ENCODE measurements around the gene C1orf174. TPM values are rescaled to one million over a fixed set of nuclear protein-coding genes. Genes with fewer than 3 reads are reported as not detected.

The C1orf174 gene
- total and polyA plus RNA-seq, 2 of the 13 experiments (the other 11 are each of a cell fraction or from before 2014, with no cell fraction given) = 21.6 to 31.4 TPM

DNA sequence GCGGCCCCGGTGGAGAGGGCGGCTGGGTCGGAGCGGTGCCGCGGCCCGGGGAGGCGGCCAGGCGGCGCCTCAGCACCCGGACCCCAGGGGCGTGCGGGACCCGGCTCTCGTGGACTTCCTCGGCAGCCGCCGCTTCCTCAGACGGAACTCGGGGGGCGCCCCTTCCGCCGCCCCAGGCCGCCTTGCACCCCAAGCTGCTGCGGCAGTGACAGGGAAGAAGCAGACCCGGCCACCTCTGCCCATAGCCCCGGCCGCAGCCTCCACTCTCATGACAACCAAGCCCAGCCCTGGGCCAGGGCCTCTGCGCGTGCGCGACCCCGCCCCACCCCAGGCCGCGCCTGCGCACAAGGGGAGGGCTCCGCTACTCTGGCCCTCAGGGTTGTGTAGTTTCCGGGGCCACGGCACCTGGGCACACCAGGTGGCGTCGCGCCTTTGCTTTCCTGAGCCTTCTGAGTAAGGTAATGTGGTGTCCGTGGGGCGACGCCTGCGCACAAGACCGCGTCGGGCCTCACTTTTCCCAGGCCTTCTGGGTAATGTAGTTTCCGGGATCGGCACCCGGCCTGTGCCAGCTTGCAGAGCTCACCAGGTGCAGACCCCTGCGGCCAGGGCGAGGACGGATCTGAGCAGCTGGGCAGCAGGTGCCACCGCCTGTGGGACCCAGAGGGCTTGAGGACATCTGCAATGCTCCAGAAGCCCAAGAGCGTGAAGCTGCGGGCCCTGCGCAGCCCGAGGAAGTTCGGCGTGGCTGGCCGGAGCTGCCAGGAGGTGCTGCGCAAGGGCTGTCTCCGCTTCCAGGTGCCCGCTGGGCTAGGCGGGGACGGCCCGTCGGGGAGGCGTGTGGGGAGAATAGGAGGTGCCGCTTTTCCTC lies 42.9 kb downstream of the C1orf174 start, which contains the start of the genes CEP104 and DFFB (continued):
- TF ChIP-seq, protein P1, sequence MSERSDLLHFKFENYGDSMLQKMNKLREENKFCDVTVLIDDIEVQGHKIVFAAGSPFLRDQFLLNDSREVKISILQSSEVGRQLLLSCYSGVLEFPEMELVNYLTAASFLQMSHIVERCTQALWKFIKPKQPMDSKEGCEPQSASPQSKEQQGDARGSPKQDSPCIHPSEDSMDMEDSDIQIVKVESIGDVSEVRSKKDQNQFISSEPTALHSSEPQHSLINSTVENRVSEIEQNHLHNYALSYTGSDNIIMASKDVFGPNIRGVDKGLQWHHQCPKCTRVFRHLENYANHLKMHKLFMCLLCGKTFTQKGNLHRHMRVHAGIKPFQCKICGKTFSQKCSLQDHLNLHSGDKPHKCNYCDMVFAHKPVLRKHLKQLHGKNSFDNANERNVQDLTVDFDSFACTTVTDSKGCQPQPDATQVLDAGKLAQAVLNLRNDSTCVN (CRISPR knock-in tag; IDR thresholded peaks at IDR 0.05; ENCODE audit: borderline replicate concordance) = peak; percentile 66; the same call in 1 of the 2 replicates
- TF ChIP-seq ZNF12 (CRISPR knock-in tag; IDR thresholded peaks at IDR 0.05) = no peak
- TF ChIP-seq NFKBIZ (CRISPR knock-in tag; IDR thresholded peaks at IDR 0.05) = 0 out of 2 replicates have a peak, but pooled peaks have one; percentile 46
- TF ChIP-seq JUND (CRISPR knock-in tag; IDR thresholded peaks at IDR 0.05) = peak; percentile 64; the same call in 1 of the 2 replicates
- peak; percentile 82 for TF ChIP-seq KDM2A (CRISPR knock-in tag; IDR thresholded peaks at IDR 0.05; ENCODE audit: borderline replicate concordance, low read depth)
- TF ChIP-seq ZNF615 (CRISPR knock-in tag; IDR thresholded peaks at IDR 0.05; ENCODE audit: borderline replicate concordance) = no peak
- no peak for TF ChIP-seq HINFP (CRISPR knock-in tag; IDR thresholded peaks at IDR 0.05; ENCODE audit: low read depth)
- TF ChIP-seq, protein P2, sequence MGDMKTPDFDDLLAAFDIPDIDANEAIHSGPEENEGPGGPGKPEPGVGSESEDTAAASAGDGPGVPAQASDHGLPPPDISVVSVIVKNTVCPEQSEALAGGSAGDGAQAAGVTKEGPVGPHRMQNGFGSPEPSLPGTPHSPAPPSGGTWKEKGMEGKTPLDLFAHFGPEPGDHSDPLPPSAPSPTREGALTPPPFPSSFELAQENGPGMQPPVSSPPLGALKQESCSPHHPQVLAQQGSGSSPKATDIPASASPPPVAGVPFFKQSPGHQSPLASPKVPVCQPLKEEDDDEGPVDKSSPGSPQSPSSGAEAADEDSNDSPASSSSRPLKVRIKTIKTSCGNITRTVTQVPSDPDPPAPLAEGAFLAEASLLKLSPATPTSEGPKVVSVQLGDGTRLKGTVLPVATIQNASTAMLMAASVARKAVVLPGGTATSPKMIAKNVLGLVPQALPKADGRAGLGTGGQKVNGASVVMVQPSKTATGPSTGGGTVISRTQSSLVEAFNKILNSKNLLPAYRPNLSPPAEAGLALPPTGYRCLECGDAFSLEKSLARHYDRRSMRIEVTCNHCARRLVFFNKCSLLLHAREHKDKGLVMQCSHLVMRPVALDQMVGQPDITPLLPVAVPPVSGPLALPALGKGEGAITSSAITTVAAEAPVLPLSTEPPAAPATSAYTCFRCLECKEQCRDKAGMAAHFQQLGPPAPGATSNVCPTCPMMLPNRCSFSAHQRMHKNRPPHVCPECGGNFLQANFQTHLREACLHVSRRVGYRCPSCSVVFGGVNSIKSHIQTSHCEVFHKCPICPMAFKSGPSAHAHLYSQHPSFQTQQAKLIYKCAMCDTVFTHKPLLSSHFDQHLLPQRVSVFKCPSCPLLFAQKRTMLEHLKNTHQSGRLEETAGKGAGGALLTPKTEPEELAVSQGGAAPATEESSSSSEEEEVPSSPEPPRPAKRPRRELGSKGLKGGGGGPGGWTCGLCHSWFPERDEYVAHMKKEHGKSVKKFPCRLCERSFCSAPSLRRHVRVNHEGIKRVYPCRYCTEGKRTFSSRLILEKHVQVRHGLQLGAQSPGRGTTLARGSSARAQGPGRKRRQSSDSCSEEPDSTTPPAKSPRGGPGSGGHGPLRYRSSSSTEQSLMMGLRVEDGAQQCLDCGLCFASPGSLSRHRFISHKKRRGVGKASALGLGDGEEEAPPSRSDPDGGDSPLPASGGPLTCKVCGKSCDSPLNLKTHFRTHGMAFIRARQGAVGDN (CRISPR knock-in tag; IDR thresholded peaks at IDR 0.05) = peak; percentile 91
- TF ChIP-seq ZNF770 (CRISPR knock-in tag; IDR thresholded peaks at IDR 0.05) = peak; percentile 70; the same call in 1 of the 2 replicates
- peak; percentile 34; the same call in 1 of the 2 replicates for TF ChIP-seq ZFP90 (CRISPR knock-in tag; IDR thresholded peaks at IDR 0.05; ENCODE audit: borderline replicate concordance)
- no peak for TF ChIP-seq ZMYM2 (CRISPR knock-in tag; IDR thresholded peaks at IDR 0.05)
- 0 out of 2 replicates have a peak, but pooled peaks have one; percentile 29 for TF ChIP-seq MLX (CRISPR knock-in tag; IDR thresholded peaks at IDR 0.05)
- peak; percentile 79; the same call in 1 of the 2 replicates for TF ChIP-seq ZNF776 (CRISPR knock-in tag; IDR thresholded peaks at IDR 0.05)
- TF ChIP-seq, protein P3, sequence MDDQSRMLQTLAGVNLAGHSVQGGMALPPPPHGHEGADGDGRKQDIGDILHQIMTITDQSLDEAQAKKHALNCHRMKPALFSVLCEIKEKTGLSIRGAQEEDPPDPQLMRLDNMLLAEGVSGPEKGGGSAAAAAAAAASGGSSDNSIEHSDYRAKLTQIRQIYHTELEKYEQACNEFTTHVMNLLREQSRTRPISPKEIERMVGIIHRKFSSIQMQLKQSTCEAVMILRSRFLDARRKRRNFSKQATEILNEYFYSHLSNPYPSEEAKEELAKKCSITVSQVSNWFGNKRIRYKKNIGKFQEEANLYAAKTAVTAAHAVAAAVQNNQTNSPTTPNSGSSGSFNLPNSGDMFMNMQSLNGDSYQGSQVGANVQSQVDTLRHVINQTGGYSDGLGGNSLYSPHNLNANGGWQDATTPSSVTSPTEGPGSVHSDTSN (CRISPR knock-in tag; IDR thresholded peaks at IDR 0.05; ENCODE audit: borderline replicate concordance) = no peak
- TF ChIP-seq NFE2L1 (CRISPR knock-in tag; IDR thresholded peaks at IDR 0.05; ENCODE audit: borderline replicate concordance) = no peak
- peak; percentile 77 for TF ChIP-seq AGO1 (IDR thresholded peaks at IDR 0.05; ENCODE audit: low read depth, low read length, poor library complexity, severe bottlenecking)
